ENCODE data around the gene ULK4.

ULK4 gene

DNA sequence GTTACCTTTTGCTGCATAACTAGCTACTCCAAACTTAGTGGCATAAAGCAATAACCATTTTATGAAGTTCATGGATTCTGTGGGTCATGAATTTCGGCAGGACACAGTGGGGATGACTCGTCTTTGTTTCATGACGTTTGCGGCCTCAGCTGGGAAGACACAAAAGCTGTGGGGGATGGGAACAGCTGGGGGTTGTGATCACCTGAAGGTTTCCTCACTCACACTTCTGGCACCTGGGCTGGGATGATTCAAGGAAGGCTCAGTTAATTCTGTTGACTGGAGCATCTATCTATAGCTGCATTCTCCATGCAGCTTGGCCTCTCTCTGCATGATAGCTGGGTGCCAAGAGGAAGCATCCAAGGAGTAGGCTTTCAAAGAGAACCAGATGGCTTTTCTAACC is 332.8 kb downstream of the ULK4 start:
- no peak for DNase-seq

DNA sequence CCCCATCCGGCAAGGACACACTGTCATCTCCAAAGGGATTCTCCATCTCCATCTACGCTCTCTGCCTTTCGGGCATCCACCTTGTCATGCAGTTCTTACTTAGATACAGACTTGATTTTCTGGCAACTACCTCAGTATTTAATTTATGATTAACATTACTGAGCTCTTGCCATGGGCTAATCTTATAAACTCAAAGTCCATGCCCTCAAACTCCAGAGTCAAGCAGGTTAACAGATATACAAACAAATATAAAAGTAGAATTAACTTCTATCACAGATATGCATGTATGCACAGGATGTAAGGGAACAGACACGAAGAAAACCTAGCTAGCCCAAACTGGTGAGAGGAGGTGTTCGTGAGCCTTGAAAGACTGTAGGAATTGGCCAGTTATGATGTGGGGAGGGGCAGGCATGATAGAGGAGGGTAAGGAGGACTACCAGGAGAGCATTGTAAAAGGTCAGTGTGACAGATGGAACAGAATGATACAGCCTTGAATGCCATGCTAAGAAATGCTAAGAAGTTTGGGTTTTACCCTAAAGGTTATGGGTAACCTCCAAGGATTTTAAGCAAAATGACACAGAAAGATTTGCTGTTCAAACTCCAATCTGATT is 334.3 kb downstream of the ULK4 start:
- DNase-seq = no peak

GRCh38 chr3:41612853-41613252 is 349.1 kb downstream of the ULK4 start:
- DNase-seq = no peak

GRCh38 chr3:41611008-41611407 is 350.9 kb downstream of the ULK4 start:
- DNase-seq = no peak

DNA sequence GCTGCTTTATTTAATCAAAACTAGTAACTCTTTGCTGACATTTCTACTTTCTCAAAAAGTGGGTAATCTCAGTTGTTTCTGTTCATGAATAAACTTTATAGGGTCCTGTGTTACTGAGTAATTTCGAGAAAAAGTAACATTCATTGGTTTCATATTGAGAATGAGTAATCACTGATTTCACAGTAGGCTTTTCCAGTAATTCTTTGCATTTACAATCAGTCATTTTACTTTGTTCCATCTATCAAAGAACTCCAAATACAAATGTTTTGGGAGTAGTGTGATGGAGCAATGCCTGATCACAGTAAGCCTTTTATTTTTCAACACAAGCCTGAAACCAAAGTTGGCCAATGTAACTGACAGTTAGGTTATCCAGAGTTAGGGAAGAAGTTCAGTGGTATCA is 353.6 kb downstream of the ULK4 start:
- no peak for DNase-seq

DNA sequence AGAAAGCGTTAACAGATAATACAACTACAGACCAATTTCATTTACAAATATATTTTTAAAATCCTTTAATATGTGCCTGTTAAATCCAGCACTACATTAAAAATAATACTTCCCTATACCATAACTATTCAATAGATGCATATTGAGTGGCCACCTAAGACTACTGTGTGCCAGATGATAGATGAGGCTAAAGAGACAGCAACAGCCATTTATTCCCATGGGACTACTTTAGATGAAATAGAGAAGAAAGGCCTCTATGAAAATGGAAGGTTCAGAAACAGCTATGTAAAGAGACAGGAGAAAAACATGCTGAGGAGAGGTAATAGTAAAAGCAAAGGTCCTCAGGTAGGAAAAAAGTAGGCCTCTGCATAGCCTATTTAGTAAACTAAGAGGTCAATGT is 358.1 kb downstream of the ULK4 start:
- no peak for DNase-seq

DNA sequence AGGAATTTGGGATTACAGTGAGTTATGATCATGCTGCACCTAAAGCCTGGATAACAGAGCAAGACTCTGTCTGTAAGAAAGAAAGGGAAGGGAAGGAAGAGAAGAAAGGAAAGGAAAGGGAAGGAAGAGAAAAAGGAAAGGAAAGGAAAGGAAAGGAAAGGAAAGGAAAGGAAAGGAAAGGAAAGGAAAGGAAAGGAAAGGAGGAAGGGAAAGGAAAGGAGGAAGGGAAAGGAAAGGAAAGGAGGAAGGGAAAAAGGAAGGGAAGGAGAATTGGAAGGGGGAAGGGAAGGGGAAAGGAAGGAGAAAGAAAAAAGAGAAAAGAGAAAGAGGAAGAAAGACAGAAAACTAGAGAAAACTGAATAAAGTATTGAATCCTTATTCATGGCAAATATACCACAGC is 359.8 kb downstream of the ULK4 start:
- no peak for DNase-seq

GRCh38 chr3:41601404-41601987 is 360.4 kb downstream of the ULK4 start:
- no peak for DNase-seq

- no peak for DNase-seq
Observed at GRCh38 chr3:41600616-41601015, 361.3 kb downstream of the ULK4 start.

DNA sequence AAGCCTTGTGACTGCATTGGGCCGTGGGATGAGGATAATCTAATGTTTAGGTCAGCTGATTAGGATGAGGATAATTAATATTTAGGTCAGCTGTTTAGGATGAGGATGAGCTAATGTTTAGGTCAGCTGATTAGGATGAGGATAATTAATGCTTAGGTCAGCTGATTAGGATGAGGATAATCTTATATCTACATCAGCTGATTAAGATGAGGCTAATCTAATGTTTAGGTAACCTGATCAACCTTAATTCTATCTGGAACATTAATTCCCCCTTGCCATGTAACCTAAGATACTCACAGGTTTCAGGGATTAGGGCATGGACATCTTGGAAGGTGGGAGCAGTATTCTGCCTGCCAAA is 362.8 kb downstream of the ULK4 start:
- DNase-seq = no peak

- DNase-seq = no peak
Observed at GRCh38 chr3:41598402-41599126, 363.3 kb downstream of the ULK4 start.

- DNase-seq = no peak
Observed at GRCh38 chr3:41593774-41594173, 368.1 kb downstream of the ULK4 start.

DNA sequence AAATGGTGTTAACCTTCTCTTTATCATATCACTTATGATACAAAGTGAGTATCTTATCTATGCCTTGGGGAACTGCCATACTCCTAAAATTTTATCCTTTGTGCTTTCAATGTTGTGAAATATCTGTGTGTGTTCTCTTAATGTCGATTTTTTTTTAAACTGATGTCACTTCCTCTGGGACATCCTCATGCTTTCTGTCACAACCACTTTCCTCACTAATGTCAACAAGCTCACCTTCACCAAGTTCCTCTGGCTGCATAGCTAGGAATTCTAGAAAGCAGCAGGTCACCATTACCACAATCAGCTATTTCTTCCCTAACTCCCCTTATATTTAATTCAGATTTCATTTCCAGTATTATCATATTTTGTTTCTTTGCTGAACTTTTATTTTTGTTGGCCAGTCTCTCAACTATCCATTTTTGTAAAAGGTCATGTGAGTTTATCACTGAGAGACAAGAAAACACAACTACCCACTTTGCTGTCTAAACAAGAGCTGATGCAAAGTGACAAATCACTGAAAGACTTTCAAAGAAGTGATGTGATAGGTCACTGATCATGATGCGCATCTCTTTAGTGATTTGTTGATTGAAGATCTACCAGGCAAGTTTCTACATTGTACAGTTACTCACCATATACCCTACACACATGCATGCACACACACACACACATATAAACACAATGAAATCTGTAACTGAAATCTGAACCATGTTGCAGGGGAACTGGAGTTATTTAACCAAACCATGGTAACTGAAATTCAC is 369.0 kb downstream of the ULK4 start:
- no peak for DNase-seq

DNA sequence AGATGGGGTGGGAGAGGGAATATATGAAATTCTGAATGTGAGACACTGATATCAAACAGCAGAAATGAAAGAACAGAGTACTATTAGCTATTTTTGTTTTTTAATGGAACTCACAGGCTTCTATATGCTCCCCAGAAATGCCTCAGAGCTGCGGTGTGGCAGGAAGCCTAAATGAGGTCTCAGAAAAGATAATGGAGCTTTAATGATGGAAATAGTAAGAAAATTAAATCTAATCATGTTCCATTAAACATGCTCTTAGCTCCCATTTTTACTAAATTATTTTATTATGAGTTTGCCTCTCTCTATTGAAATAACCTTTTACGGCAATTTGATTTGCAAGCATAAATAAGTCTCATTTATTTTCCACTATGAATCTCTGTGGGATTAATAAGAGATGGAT is 378.9 kb downstream of the ULK4 start:
- DNase-seq = no peak

DNA sequence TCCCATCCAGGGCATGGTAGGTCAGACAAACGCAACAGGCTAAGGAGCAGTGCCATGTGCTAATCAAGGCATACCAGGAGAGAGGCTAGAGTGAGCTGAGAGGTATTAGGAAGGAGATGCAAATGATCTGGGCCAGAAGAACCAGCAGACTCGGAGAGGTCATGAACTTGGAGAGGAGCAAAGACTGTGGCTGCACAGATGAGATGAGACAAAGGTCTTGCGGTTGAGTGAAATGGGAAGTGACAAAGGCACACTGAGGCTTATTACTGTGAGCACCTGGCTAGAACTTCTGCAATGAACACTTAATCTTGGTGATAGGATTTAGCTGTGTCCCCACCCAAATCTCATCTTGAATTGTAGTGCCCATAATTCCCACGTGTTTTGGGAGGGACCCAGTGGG is 380.2 kb downstream of the ULK4 start:
- no peak for DNase-seq

DNA sequence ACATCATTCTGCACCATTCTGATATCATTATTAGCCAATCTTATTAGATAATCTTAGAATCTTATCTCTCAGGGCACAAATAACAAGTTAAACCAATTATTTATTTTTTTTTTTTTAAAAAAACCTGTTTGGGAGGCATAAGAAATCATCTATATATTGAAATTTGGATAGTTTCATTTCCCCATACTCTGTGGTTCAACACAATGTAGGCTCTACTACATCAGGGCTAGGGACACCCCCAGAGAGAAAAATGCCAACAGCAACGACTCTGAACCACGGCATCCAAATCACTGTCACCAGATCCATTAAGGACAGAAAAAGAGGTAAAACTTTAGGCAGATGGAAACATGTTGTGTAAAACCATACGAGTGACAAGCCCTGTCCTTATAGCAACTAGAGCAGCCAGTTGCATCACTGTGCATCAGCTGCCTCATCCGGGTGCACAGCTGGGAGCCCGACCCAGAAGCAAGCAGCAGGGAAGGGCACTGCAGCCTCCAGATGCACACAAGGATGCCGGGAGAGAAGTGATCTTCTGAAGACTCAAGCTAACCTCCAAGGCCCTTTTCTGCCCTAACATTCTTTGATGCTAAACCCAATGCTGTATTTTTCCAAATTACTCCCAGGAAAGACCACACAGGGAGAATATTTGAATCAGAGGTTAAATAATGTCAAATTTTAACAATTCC is 381.5 kb downstream of the ULK4 start:
- no peak for DNase-seq

GRCh38 chr3:41579861-41580260 is 382.0 kb downstream of the ULK4 start:
- no peak for DNase-seq

GRCh38 chr3:41578798-41579197 is 383.1 kb downstream of the ULK4 start:
- DNase-seq = no peak

DNA sequence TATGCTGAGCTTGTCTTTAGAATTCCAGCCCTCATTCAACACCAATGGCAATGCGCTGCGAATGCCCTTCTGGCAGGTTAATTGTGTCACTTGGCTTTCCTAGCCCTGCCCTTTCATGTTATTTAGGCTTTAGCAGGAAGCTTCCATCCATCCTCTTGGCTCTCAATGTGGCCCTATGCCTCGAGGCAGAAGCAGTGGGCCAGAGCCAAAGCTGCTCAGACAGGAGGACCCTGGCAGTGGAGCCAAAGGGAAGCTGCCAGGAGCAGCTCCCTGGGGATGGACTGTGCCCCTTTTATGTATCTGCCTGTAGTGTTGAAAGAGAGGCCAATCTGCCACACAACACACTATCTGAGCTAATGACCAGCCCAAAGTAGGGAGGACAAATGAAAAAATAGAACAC is 386.2 kb downstream of the ULK4 start:
- no peak for DNase-seq

GRCh38 chr3:41574900-41575299 is 387.0 kb downstream of the ULK4 start:
- DNase-seq = no peak

DNA sequence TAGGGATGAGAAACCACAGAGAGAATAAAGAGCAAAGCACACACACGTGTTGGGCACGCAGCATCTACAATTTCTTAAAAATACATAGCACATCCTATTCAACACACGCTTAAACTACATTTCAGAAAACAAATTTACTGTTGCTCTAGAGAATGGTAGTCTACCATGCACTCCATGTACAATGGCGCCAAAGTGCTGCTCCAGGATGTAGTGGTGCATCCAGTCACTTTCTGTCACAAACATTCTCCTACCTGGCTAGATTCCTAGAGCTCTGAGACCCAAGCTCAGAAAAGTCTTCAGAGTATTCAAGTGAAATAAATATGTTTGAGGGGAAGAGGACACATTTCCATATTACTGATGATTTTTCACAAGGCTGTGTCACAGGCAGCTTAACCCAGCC is 388.3 kb downstream of the ULK4 start:
- no peak for DNase-seq

DNA sequence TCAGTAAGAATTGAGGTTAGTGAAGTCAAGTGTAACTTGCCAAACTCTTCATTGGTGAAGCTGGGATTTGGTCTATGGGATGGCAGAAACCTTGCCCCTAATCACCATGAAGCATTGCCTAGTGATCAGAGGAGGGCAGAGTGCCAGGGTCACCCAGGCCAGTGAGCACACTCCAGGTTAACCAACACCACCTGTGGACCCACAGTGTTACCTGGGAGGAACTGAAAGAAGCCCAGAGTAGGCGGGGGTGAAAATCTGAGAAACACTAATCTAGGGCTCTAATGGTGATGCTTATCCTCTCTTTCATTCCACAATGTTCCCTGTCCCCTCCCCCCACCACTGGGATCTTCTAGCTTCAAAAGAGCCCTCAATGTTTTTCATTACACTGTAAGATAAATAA is 389.8 kb downstream of the ULK4 start:
- DNase-seq = no peak

- DNase-seq = no peak
Observed at GRCh38 chr3:41569632-41570305, 392.1 kb downstream of the ULK4 start.
